Activated CD4-positive, alpha-beta T cell treated with anti-CD3 and anti-CD28 coated beads, Interleukin-2, amount 10 ng/mL, durations not matched to agents 24 days and 14 days (primary cell): ENCODE results near the gene CSTB. TPM values are rescaled to one million over a fixed set of nuclear protein-coding genes. Genes with fewer than 3 reads are reported as not detected.

Experiments used
- DNase-seq: peaks from one replicate; pipeline ENCODE4 v3.0.0; 2022
- H3K27ac Mint-ChIP-seq: one replicate; pipeline ENCODE4 v1.8.0; 2022; ENCODE audit warnings: mild to moderate bottlenecking, mixed read lengths
- H3K27me3 Mint-ChIP-seq: one replicate; pipeline ENCODE4 v1.8.0; 2022; ENCODE audit warnings: mixed read lengths
- H3K36me3 Mint-ChIP-seq: one replicate; pipeline ENCODE4 v1.8.0; 2022; ENCODE audit warnings: low read depth, mild to moderate bottlenecking, mixed read lengths
- H3K4me1 Mint-ChIP-seq: one replicate; pipeline ENCODE4 v1.8.0; 2021; ENCODE audit warnings: mixed read lengths
- H3K4me3 Mint-ChIP-seq: one replicate; pipeline ENCODE4 v1.8.0; 2022; ENCODE audit warnings: mild to moderate bottlenecking, moderate library complexity, mixed read lengths
- H3K9me3 Mint-ChIP-seq: one replicate; pipeline ENCODE4 v1.8.0; 2021; ENCODE audit warnings: mixed read lengths
- intact Hi-C: fragments of 100-400 bp; cut with micrococcal nuclease; formaldehyde crosslinking; loops from one replicate; pipeline ENCODE4 v1.15.1; 2023
- total RNA-seq: library from RNA; stranded (reverse); gene quantifications from 2 replicates; pipeline ENCODE4 v1.2.3, GENCODE V29; 2022

Gene CSTB
- total RNA-seq, 1 donor from 2014 or later = 59.2 TPM

DNA sequence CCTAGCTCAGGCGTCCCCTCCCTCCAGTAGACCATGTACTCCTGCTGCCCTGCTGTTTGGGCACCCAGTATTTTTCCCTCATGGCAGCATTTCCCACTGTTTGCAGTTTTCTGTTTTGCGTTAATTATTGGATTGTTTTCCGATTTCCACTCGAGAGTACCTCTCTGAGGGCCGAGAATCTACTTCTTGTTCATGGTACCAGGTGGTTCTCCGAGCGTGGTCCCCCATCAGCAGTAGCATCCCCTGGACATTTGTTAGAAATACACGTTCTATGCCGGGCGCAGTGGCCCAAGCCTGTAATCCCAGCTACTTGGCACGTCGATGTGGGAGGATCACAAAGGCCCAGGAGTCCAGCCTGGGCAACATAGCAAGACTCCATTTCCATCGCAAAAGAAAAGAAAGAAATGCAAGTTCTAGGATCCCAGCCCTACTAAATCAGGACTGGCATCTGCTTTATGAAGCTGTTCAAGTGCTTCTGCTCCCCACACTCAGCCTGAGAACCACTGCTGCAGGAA lies 14.0 kb upstream of the CSTB start:
- no peaks in the 10 kb centered on the region for H3K9me3 Mint-ChIP-seq

GRCh38 chr21:43789276-43790009 lies 13.3 kb upstream of the CSTB start, which contains the start of gene RRP1:
TSS of gene RRP1 (plus strand) at chr21:43789577. CDS start at chr21:43789630, 53 bp downstream.
- peak within 1 kb of the TSS; percentile 90 for H3K27ac Mint-ChIP-seq
- no peaks in the 10 kb centered on the region for H3K9me3 Mint-ChIP-seq
- peaks cover 40% of the 10 kb centered on the region for H3K36me3 Mint-ChIP-seq
- H3K4me1 Mint-ChIP-seq = peaks cover 20% of the 10 kb centered on the region
- DNase-seq = peak; percentile 99
- H3K27me3 Mint-ChIP-seq = no peaks in the 10 kb centered on the region
- H3K4me3 Mint-ChIP-seq = peak within 1 kb of the TSS; percentile 93
- intact Hi-C loops = loop anchor here (1.0 to 10.0 kb wide), 3 partner anchors 13 to 223 kb away; partner anchors contain the start of genes CSTB and TRAPPC10

More for the DNA sequence above, 14.0 kb upstream of the CSTB start:
- H3K27me3 Mint-ChIP-seq = no peaks in the 10 kb centered on the region
- peaks cover 47% of the 10 kb centered on the region for H3K36me3 Mint-ChIP-seq
- peak overlapping the region; percentile 93 for H3K4me3 Mint-ChIP-seq
- H3K4me1 Mint-ChIP-seq = peaks cover 20% of the 10 kb centered on the region
- peak overlapping the region; percentile 90 for H3K27ac Mint-ChIP-seq
- intact Hi-C loops = no loop called here
- DNase-seq = no peak

GRCh38 chr21:43786807-43787440 lies 10.8 kb upstream of the CSTB start:
- H3K36me3 Mint-ChIP-seq = peaks cover 19% of the 10 kb centered on the region
- no peak for DNase-seq
- no peaks in the 10 kb centered on the region for H3K9me3 Mint-ChIP-seq
- peaks cover 33% of the 10 kb centered on the region for H3K4me1 Mint-ChIP-seq
- no peak overlapping the region for H3K4me3 Mint-ChIP-seq
- intact Hi-C loops = loop anchor here (10.0 kb wide), 1 partner anchor 122 kb away; no protein-coding TSS in a partner anchor
- no peak overlapping the region for H3K27ac Mint-ChIP-seq
- no peaks in the 10 kb centered on the region for H3K27me3 Mint-ChIP-seq

DNA sequence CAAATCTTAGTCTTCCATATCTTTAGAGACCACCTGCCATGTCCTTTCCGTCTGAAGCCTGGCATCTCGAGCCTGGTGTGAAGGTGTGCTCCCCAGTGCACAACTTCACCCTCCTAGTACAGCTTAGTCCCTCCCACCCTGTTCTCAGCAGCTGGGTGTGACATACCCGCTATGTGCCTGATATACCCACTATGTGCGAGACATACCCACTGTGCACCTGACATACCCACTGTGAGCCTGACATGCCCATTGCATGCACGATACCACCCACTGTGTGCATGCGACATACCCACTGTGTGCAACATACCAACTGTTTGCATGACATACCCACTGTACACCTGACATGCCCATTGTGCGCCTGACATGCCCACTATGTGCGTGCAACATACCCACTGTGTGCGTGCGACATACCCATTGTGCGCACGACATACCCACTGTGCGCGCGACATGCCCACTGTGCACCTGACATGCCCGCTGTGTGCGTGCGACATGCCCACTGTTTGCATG lies 10.2 kb upstream of the CSTB start:
- H3K27ac Mint-ChIP-seq = peak overlapping the region; percentile 73
- intact Hi-C loops = loop anchor here (10.0 kb wide), 1 partner anchor 122 kb away; no protein-coding TSS in a partner anchor

DNA sequence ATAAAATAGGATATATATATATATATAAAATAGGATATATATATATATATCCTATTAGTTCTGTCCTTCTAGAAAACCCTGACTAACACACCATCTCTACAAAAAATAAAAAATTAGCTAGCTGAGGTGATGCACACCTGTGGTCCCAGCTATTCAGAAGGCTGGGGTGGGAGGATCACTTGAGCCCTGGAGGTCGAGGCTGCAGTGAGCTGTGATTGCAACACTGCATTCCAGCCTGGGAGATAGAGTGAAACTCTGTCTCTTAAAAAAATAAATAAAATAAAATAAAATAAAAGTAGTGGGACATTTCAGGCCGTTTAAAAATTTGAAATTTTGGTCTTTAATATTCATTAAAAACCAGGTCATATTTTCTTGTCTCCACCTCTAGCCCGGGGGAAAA lies 9.0 kb upstream of the CSTB start:
- H3K27ac Mint-ChIP-seq = no peak overlapping the region
- intact Hi-C loops = loop anchor here (10.0 kb wide), 1 partner anchor 120 kb away; no protein-coding TSS in a partner anchor
- no peak for DNase-seq
- peaks cover 30% of the 10 kb centered on the region for H3K4me1 Mint-ChIP-seq
- no peaks in the 10 kb centered on the region for H3K9me3 Mint-ChIP-seq
- peaks cover 5% of the 10 kb centered on the region for H3K36me3 Mint-ChIP-seq
- no peak overlapping the region for H3K4me3 Mint-ChIP-seq
- H3K27me3 Mint-ChIP-seq = no peaks in the 10 kb centered on the region

More for the DNA sequence above, 10.2 kb upstream of the CSTB start:
- Mint-ChIP-seq H3K36me3 (peaks cover 15% of the 10 kb centered on the region), H3K4me1 (peaks cover 34% of the 10 kb centered on the region), H3K9me3 (no peaks in the 10 kb centered on the region), H3K27me3 (no peaks in the 10 kb centered on the region), H3K4me3 (no peak overlapping the region)
- no peak for DNase-seq

DNA sequence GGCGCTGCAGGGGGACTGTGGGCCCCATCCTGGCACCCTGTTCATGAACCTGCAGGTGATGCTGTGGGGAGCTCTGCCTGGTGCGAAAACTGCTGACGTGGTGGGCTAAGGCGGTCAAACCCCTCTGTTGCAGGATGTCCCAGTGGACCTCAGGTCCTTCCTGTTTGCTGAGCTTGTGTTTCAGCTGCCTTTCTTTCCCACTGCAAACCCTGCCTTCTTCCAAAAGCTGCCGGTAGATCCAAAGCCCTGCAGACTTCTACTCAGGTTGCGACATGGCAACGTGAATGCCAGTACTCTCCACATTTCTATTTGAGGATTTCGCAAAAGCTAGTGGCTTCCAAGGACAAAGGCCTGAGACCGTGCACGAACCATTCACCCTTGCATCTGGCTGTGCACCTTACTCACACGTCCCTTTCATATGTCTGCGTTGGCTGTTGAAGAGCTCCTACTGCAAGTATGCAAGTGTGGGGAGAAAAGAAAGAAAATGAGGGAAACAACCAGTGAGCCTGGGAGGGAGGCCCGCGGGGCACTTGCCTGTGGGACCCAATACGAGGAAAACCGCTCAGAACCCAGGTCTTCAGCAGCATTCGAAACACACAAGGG lies 7.1 kb upstream of the CSTB start:
- no peaks in the 10 kb centered on the region for H3K27me3 Mint-ChIP-seq

GRCh38 chr21:43782431-43783097 lies 6.5 kb upstream of the CSTB start:
- peak overlapping the region; percentile 91 for H3K27ac Mint-ChIP-seq
- DNase-seq = no peak
- H3K4me1 Mint-ChIP-seq = peaks cover 48% of the 10 kb centered on the region

More for the DNA sequence above, 7.1 kb upstream of the CSTB start:
- H3K4me3 Mint-ChIP-seq = peak overlapping the region; percentile 70
- no peak for DNase-seq
- H3K27ac Mint-ChIP-seq = peak overlapping the region; percentile 91
- no peaks in the 10 kb centered on the region for H3K9me3 Mint-ChIP-seq
- H3K36me3 Mint-ChIP-seq = peaks cover 1% of the 10 kb centered on the region
- intact Hi-C loops = loop anchor here (10.0 kb wide), 1 partner anchor 118 kb away; no protein-coding TSS in a partner anchor
- peaks cover 46% of the 10 kb centered on the region for H3K4me1 Mint-ChIP-seq

DNA sequence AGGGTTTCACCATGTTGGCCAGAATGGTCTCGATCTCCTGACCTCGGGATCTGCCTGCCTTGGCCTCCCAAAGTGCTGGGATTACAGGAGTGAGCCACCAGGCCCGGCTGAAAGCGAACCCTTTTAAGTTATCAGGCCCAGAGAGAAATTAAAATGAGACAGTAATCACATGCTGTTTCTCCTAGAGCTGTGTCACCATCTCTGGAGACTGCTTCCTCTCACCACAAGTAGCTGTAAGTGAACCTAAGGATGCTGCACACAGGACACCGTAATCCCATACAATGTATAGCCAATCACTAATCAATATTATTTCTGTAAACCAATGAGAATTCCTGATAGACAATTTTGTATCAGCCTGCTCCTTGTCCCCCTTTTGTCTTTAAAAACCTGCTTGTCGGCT lies 5.7 kb upstream of the CSTB start:
- intact Hi-C loops = loop anchor here (10.0 kb wide), 1 partner anchor 117 kb away; no protein-coding TSS in a partner anchor
- H3K36me3 Mint-ChIP-seq = peaks cover 1% of the 10 kb centered on the region
- H3K9me3 Mint-ChIP-seq = no peaks in the 10 kb centered on the region
- H3K4me3 Mint-ChIP-seq = peak overlapping the region; percentile 70
- H3K4me1 Mint-ChIP-seq = peaks cover 50% of the 10 kb centered on the region
- no peaks in the 10 kb centered on the region for H3K27me3 Mint-ChIP-seq
- no peak for DNase-seq
- H3K27ac Mint-ChIP-seq = peak overlapping the region; percentile 91

More at GRCh38 chr21:43782431-43783097, 6.5 kb upstream of the CSTB start:
- Mint-ChIP-seq H3K9me3 (no peaks in the 10 kb centered on the region), H3K27me3 (no peaks in the 10 kb centered on the region), H3K4me3 (peak overlapping the region; percentile 70), H3K36me3 (peaks cover 1% of the 10 kb centered on the region)
- intact Hi-C loops = loop anchor here (10.0 kb wide), 1 partner anchor 118 kb away; no protein-coding TSS in a partner anchor

GRCh38 chr21:43779660-43780059 lies 3.6 kb upstream of the CSTB start:
- peaks cover 55% of the 10 kb centered on the region for H3K4me1 Mint-ChIP-seq
- DNase-seq = no peak

DNA sequence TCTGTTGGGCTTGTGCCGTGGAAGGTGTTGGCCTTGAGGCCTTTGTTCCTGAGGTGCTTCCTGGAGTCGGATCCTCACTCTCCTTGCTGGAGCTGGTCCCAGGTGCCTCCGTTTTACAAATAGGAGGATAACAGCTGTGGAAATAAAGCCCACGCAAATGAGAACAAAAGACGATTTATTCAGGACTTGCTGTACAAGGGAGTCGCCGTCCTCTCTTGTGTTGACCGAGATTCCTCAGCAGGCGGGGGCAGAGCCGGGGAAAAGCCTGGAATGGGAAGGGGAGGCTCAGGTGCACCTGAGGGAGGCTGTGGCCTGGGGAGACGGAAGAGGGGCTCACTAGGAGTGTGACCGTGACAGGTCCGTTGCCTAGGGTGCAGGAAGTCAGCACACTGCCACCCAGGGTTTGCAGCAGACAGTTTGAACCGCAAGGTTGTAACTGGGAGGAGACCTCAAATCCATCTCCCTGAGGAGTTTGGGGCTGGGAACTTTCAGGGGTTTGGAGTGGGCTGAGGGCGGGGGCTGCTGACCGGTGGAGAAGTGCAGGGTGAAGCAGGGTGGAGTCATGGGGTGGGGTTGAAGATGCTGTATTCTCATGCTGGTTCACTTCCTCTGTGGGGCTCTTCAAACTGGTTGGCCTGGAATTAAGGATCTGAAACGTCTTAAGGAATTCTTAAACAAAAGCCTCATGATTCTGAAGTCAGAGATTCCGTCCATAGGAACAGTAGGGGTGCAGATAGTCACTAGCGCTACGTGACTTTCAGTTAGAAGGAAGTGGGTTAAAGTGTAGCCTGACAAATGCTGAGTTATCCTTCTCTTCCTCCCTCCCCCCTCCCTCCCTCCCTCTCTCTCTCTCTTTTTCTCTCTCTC lies 2.6 kb upstream of the CSTB start:
- no peaks in the 10 kb centered on the region for H3K27me3 Mint-ChIP-seq
- no peaks in the 10 kb centered on the region for H3K9me3 Mint-ChIP-seq
- intact Hi-C loops = loop anchor here (5.0 kb wide), 1 partner anchor 51 kb away; no protein-coding TSS in a partner anchor
- H3K36me3 Mint-ChIP-seq = peaks cover 17% of the 10 kb centered on the region
- peaks cover 59% of the 10 kb centered on the region for H3K4me1 Mint-ChIP-seq
- H3K27ac Mint-ChIP-seq = peak overlapping the region; percentile 94
- DNase-seq = peak; percentile 78
- H3K4me3 Mint-ChIP-seq = peak overlapping the region; percentile 78

More at GRCh38 chr21:43779660-43780059, 3.6 kb upstream of the CSTB start:
- no peak overlapping the region for H3K27ac Mint-ChIP-seq
- peaks cover 9% of the 10 kb centered on the region for H3K36me3 Mint-ChIP-seq
- peak overlapping the region; percentile 11 for H3K4me3 Mint-ChIP-seq
- H3K27me3 Mint-ChIP-seq = no peaks in the 10 kb centered on the region
- H3K9me3 Mint-ChIP-seq = no peaks in the 10 kb centered on the region
- intact Hi-C loops = loop anchor here (5.0 to 10.0 kb wide), 2 partner anchors 52 to 115 kb away; no protein-coding TSS in a partner anchor

DNA sequence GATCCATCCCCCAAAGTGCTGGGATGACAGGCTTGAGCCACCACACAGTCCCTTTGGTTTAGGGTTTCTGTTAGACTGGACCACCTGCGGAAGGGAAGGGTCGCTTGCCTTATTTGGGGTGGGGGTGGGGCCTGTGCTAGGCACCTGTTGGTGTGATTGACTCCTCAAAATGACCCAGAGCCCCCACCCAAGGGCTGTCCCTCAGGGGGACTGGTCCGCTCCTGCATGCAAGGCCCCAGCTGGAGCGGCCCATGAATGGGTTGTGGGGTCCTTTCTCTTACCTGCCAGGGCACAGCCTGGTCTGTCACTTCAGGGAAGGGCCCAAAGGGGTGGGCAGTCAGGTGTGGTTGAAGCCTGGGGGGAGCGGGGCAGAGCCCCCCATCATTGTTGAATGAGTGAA lies 1.8 kb upstream of the CSTB start:
- Mint-ChIP-seq H3K9me3 (no peaks in the 10 kb centered on the region), H3K4me1 (peaks cover 57% of the 10 kb centered on the region), H3K27me3 (no peaks in the 10 kb centered on the region), H3K36me3 (peaks cover 24% of the 10 kb centered on the region), H3K27ac (peak overlapping the region; percentile 94), H3K4me3 (peak overlapping the region; percentile 78)
- DNase-seq = no peak
- intact Hi-C loops = loop anchor here (5.0 kb wide), 1 partner anchor 51 kb away; no protein-coding TSS in a partner anchor

- peaks cover 35% of the 10 kb centered on the region for H3K36me3 Mint-ChIP-seq
- H3K27ac Mint-ChIP-seq = peak overlapping the region; percentile 79
- peaks cover 51% of the 10 kb centered on the region for H3K4me1 Mint-ChIP-seq
- H3K27me3 Mint-ChIP-seq = no peaks in the 10 kb centered on the region
- DNase-seq = no peak
- intact Hi-C loops = loop anchor here (5.0 kb wide), 1 partner anchor 48 kb away; no protein-coding TSS in a partner anchor
- no peaks in the 10 kb centered on the region for H3K9me3 Mint-ChIP-seq
- H3K4me3 Mint-ChIP-seq = peak overlapping the region; percentile 97
These were observed 918 bp downstream of the CSTB start for GRCh38 chr21:43775190-43775589.
